AG09309 (cell line): Measurements from ENCODE around the gene CKAP2.
A peak's percentile ranks its signal among the peaks of the same experiment; 100 is the strongest.
"Not testable (repeated sequence)": the region's sequence is repeated elsewhere in the genome, so short reads cannot be mapped to it uniquely, and the experiment has no call there.

Experiments used
- DNase-seq: peaks from one replicate; pipeline ENCODE4 v3.0.0-alpha.2; 2010; ENCODE audit warnings: low read depth
- H3K4me3 ChIP-seq: 2 replicates; pipeline ENCODE4 v1.5.1; 2011; ENCODE audit warnings: mild to moderate bottlenecking, low read depth, low read length, moderate library complexity; ENCODE audit not compliant: control insufficient read depth
- TF ChIP-seq, protein P1 (sequence below): IDR thresholded peaks from 2 replicates; pipeline ENCODE4 v1.5.1; 2011; ENCODE audit warnings: mild to moderate bottlenecking, low read depth, low read length, inconsistent platforms; ENCODE audit not compliant: insufficient read depth, control insufficient read depth; ENCODE audit errors: missing control alignments

Gene CKAP2

DNA sequence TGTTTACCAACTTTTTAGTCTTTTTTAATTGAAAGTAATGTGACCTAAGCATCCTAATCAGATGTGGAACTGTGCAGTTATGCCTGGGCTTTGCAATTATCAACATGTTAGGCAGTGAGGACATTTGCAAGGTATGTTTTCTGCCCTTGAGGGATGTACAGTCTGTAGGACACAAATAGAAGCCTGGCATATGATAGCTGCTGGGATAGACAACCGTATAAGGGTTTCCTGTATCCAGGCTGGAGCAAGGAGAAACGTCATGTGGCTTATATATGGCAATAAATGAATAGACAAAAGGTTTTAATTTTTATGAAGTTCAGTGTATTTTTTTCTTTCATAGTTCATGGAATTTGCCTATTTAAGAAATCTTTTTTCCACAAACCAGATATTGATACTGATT, 2.8 kb upstream of the CKAP2 start:
- H3K4me3 ChIP-seq, result no peak overlapping the region
- no peak for DNase-seq
- TF ChIP-seq, protein P1, sequence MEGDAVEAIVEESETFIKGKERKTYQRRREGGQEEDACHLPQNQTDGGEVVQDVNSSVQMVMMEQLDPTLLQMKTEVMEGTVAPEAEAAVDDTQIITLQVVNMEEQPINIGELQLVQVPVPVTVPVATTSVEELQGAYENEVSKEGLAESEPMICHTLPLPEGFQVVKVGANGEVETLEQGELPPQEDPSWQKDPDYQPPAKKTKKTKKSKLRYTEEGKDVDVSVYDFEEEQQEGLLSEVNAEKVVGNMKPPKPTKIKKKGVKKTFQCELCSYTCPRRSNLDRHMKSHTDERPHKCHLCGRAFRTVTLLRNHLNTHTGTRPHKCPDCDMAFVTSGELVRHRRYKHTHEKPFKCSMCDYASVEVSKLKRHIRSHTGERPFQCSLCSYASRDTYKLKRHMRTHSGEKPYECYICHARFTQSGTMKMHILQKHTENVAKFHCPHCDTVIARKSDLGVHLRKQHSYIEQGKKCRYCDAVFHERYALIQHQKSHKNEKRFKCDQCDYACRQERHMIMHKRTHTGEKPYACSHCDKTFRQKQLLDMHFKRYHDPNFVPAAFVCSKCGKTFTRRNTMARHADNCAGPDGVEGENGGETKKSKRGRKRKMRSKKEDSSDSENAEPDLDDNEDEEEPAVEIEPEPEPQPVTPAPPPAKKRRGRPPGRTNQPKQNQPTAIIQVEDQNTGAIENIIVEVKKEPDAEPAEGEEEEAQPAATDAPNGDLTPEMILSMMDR, result no peak

DNA sequence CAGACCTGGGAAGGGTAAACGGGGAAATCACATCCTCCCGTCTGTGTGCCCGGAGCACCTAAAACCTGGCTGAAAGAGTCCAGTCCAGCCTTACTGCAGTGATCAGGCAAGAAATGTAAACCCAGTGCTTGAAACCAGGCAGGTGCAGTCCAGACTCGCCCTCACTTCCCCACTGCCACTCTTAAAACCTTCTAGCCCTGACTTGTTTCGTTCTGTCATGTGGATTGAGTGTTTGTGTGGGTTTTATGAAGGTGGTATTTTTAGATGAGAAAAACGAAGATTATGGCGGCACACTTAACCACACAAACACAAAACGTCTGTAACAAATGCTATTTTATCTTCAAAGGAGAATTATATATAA, 839 bp upstream of the CKAP2 start:
- peak overlapping the region; percentile 71 for H3K4me3 ChIP-seq
- DNase-seq, result no peak
- TF ChIP-seq, protein P1, result no peak

DNA sequence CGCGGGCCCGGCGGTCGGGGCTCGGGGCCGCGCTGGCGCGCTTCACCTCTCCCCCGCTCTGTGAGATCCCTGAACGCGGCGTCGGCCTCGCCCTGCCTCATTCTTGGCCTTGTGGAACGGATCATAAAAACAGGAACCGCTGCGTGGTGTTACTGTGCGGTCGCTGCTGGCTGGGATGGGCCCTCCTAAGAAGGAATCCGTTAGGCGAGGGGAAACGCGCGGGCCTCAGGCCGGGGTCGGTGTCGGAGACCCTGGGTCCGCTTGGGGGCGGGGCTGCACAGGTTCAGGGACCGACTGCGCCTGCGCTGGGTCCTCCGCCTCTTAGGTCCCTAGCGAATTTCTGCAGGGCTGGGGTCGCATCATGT, 381 bp downstream of the CKAP2 start:
- TF ChIP-seq, protein P1, result no peak
- peak overlapping the region; percentile 71 for H3K4me3 ChIP-seq
- no peak for DNase-seq

DNA sequence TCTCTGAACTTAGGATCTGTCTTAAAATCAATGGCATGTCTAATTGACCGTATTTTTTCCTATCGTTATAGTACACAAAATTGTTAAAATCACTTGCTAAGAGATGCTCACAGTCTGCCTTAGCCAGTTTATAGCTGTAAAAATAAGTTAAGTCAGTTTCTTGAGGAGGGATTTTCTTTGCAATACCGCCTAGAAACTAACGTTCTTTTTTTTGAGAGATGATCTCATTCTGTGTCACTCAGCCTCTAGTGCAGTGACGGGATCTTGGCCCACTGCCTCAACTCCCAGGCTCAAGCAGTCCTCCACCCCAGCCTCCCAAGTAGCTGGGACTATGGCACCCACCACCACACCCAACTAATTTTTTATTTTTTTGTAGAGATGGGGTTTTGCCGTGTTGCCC, 4.4 kb downstream of the CKAP2 start:
- no peak for DNase-seq
- TF ChIP-seq, protein P1, result no peak
- H3K4me3 ChIP-seq, result no peak overlapping the region

DNA sequence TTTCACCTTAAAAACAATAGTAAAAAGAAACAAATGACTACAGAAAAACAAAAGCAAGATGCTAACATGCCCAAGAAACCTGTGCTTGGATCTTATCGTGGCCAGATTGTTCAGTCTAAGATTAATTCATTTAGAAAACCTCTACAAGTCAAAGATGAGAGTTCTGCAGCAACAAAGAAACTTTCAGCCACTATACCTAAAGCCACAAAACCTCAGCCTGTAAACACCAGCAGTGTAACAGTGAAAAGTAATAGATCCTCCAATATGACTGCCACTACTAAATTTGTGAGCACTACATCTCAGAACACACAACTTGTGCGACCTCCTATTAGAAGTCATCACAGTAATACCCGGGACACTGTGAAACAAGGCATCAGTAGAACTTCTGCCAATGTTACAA, 6.0 kb downstream of the CKAP2 start:
- DNase-seq, result no peak
- TF ChIP-seq, protein P1, result no peak
- no peak overlapping the region for H3K4me3 ChIP-seq

DNA sequence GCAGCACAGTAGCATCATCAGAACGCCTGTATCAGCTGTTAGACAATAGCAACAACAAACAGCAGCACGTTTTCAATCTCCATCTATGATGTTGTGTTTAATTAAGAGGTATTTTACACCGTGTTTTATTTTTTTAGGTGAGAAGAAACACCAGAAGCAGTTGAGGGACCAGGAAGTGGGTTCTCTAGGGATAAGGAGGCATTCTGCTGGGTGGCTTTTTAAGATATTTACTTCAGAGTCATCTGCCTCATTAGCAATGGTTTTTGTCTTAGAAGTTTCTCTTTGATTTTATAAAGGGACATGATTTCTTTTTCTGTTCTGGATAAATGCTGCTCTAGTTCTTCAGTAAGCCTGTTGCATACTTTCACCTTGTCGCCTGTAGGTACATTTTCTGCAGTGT, 8.2 kb downstream of the CKAP2 start:
- no peak for DNase-seq
- H3K4me3 ChIP-seq, result no peak overlapping the region
- TF ChIP-seq, protein P1, result no peak

DNA sequence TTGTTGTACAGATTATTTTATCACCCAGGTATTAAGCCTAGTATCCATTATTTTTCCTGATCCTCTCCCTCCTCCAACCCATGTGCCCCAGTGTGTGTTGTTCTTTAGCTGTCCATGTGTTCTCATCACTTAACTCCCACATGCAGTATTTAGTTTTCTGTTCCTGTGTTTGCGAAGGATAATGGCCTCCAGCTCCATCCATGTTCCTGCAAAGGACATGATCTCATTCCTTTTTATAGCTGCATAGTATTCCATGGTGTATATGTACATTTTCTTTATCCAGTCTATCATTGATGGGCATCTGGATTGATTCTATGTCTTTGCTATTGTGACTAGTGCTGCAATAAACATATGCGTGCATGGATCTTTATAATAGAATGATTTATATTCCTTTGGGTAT, 13.2 kb downstream of the CKAP2 start:
- not testable (repeated sequence) for H3K4me3 ChIP-seq, DNase-seq

DNA sequence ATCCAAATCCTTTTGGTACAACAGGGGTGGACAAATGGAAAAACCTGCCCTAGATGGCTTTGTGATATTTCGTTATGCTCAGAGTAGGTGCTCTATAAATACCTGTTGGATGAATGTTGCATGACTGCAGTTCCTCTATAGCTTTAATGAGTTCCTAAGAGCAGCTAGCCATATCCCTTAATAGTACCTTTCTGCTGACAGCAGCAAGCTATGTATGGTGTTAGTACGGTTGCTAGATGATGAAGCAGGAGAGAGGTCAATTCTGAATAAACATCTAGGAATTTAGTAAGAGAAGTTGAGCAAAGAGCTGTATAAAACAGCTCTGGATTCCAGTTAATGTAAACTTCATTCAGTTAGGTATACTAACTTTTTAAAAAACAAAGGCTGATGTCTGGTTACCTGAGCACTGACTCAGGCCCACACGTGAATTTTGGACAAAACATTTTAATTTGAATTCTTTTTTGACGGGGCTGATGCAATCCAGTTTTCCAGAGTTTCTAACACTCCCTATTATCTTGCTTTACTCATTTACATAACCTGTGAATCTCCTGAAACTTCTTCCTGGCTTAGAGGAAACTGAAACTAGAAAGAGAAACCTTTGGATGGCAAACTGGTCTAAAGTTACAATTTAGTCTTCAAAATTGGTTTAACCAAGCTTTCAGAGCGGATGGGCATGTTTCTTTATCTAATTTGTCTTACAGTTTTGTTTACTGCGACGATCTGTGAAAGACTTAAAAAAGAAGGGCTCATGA, 25.6 kb downstream of the CKAP2 start:
- not testable (repeated sequence) for H3K4me3 ChIP-seq, DNase-seq

DNA sequence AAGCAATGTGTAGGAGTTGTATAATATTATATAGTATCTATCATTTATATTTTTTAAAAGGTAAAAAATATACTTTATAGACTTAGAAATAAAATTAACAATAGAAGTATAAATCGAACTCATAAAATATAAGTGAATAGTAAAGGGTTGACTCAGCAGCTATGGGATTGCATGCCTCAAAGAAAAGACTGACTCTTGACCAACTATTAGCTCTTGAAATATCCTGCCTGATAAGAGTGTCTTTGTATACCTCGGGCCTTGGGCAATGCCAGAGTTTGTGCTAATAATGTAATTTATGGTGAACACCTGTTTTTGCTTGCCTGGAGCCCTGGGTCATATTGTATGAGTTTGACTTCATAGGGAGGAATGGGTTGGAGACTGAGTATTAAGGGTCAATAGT, 31.8 kb downstream of the CKAP2 start:
- not testable (repeated sequence) for DNase-seq, H3K4me3 ChIP-seq

DNA sequence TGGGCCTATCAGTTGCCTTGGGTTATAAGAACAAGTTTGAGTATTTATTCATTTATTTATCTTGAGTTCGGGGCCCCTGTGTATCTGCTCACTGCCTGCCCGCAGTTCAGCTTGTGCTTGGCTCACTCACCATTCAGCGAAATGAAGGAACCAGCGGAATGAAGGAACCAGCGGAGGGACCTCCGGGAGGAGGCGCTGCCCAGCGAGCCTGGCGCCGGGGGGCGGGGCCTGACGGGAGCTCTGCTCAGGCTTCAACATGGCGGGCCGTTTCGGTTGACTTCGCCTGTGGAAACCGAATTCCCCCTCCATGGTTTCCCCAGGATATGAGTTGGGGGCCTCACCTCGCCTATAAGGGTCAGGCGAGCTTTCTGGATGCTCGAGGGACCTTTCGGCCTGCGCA, 33.5 kb downstream of the CKAP2 start:
- not testable (repeated sequence) for H3K4me3 ChIP-seq, DNase-seq

DNA sequence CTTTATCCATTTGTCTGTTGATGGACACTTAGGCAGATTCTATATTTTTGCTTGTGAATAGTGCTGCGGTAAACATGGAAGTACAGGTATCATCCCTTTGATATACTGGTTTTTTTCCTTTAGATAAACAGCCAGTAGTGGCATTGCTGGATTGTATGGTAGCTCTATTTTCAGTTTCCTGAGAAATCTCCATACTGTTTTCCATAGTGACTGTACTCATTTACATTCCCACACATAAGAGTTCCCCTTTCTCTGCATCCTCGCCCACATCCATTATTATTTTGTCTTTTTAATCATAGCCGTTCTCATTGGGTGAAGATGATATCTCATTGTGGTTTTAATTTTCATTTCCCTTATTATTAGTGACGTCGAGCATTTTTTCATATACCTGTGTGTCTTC, 35.7 kb downstream of the CKAP2 start:
- H3K4me3 ChIP-seq, DNase-seq: not testable (repeated sequence)
